Heart left ventricle (tissue), 16 donors: ENCODE results near the gene COBL. TPM values are rescaled to one million over a fixed set of nuclear protein-coding genes. Genes with fewer than 3 reads are reported as not detected.

Experiments
- ATAC-seq, 4 donors: fragments of 200-7000 bp; cut with Tn5 transposase; one replicate each; pipeline ENCODE4 v1.9.1; 2020 to 2022; ENCODE audit warnings: moderate library complexity in 4 of 4, mild to moderate bottlenecking in 3 of 4, moderate number of reproducible peaks in 1 of 4
- DNase-seq, 5 donors: peaks; one replicate each; pipeline ENCODE4 v3.0.0-alpha.2; 2020
- H3K27ac ChIP-seq, 12 donors: fragments of 200-600 bp; sonication (generic) in 4 of 12; one replicate each; pipeline versions ENCODE4 v1.5.0 to v1.8.0; 2016 to 2022; ENCODE audit warnings: mild to moderate bottlenecking in 2 of 12
- H3K27me3 ChIP-seq, 9 donors: fragments of 200-600 bp; sonication (generic) in 2 of 9; one replicate each; pipeline versions ENCODE4 v1.5.1 to v1.8.0; 2016 to 2022; ENCODE audit warnings: mild to moderate bottlenecking in 3 of 9
- H3K36me3 ChIP-seq, 9 donors: fragments of 200-600 bp; sonication (generic) in 2 of 9; one replicate each; pipeline versions ENCODE4 v1.5.0 to v1.8.0; 2018 to 2022; ENCODE audit warnings: mild to moderate bottlenecking in 2 of 9
- H3K4me1 ChIP-seq, 12 donors: fragments of 200-600 bp; sonication (generic) in 4 of 12; one replicate each; pipeline versions ENCODE4 v1.5.0 to v1.8.0; 2016 to 2022; ENCODE audit warnings: mild to moderate bottlenecking in 3 of 12
- H3K4me3 ChIP-seq, 12 donors: fragments of 200-600 bp; sonication (generic) in 4 of 12; one replicate each; pipeline versions ENCODE4 v1.5.0 to v1.8.0; 2017 to 2022; ENCODE audit warnings: mild to moderate bottlenecking in 9 of 12, moderate library complexity in 4 of 12
- H3K9me3 ChIP-seq, 12 donors: fragments of 200-600 bp; sonication (generic) in 4 of 12; one replicate each; pipeline versions ENCODE4 v1.5.0 to v1.8.0; 2016 to 2022; ENCODE audit warnings: mild to moderate bottlenecking in 1 of 12
- CTCF ChIP-seq, 12 donors: fragments of 200-600 bp; sonication (generic) in 4 of 12; IDR thresholded peaks; one replicate each; pipeline versions ENCODE4 v1.5.0 to v1.8.0; 2018 to 2022; ENCODE audit warnings: antibody characterized with exemption in 12 of 12, mild to moderate bottlenecking in 5 of 12
- POLR2A ChIP-seq, 2 donors: fragments of 450-650 bp; IDR thresholded peaks; one replicate each; pipeline ENCODE4 v1.6.1; 2017; ENCODE audit warnings: antibody characterized with exemption in 2 of 2, mild to moderate bottlenecking in 2 of 2, moderate library complexity in 2 of 2
- WGBS, 4 donors: extraction: QIAGEN DNeasy Blood & Tissue Kit in 2 of 4; methylation state at CpG; one replicate each; pipeline versions ENCODE4 v1.1.5 to v1.1.7; 2013 to 2018; 5-methylcytosine and 5-hydroxymethylcytosine counted together
- intact Hi-C, 10 donors: fragments of 100-400 bp; cut with DNase I; formaldehyde crosslinking; loops; one replicate each; pipeline versions ENCODE4 v1.11.1 to v1.14.2; 2022
- polyA plus RNA-seq, 2 donors: library from polyadenylated mRNA; stranded (reverse); fragments of 200-250 nt; gene quantifications; one replicate each; pipeline ENCODE4 v1.2.3, GENCODE V29; 2013
- total RNA-seq, 9 donors: library from RNA; depleted of rRNA in 2 of 9; stranded (reverse); fragments of >200 nt in 2 of 9; fragmentation: NEBNext Ultra II Directional in 3 of 9; extraction: Animal tissue kit (Norgen Biotek cat#: 25700) in 3 of 9; gene quantifications; one replicate each; pipeline versions ENCODE4 v1.1.0 to v1.2.4, GENCODE V29; 2016 to 2023
- donor health status: ischemic (EF 13 %, LVEDD 7.1; RV severe dilation, severe dysfunction).
- donor health status: healthy with polysubstance abuse.
- donor health status: DM: no; HTN: yes; CAD: no.
- donor health status: DM: no; HTN: no; CAD: no.
- donor health status: ischemic (EF 25% LVEDD 6.9; RV normal size, moderate dysfunction).
- donor health status: ischemic (EF 25% LVEDD 5.7; RV mildly dilated, moderate dysfunction).
- donor health status: healthy.
- donor health status: DM: yes; HTN: yes; CAD: no.
- donor health status: ischemic (EF 35%, LVEDD 5.7; RV mildly dilated, moderate dysfunction).
- donor health status: nonischemic (EF 11% LVEDD 7.7; RV severe dilation, severe dysfunction).
- donor health status: DM: yes; HTN: yes; CAD: no.
- donor health status: PGD.
- donor health status: ischemic (EF 29% LVEDD 5.4; RV normal size, mild dysfunction).
- donor health status: nonischemic (EF 23%, LVEDD 6.1; RV moderate dilation, normal function).

Gene COBL
- total and polyA plus RNA-seq, 11 donors = 25.9 to 123 (median 80.4) TPM

- H3K9me3 ChIP-seq = peaks cover 0 to 23% (median 12%) of the 10 kb centered on the region in 12 donors
- DNase-seq (no peak), ATAC-seq (no peak)
- H3K27me3 ChIP-seq = no peaks in the 10 kb centered on the region
- H3K4me3 ChIP-seq = no peak overlapping the region
- TF ChIP-seq POLR2A (IDR thresholded peaks at IDR 0.05) = no peak
- TF ChIP-seq CTCF (IDR thresholded peaks at IDR 0.05) = no peak
- peaks cover 0 to 10% (median 0%) of the 10 kb centered on the region in 12 donors for H3K4me1 ChIP-seq
- intact Hi-C loops = loop anchor here in 8 of 10 donors (10.0 kb wide), 6 partner anchors 352 to 532 kb away; partner anchors contain the start of gene GRB10 (in 5 of the 8)
- WGBS, 4 donors = 94 to 98% (median 96%) methylated on average over 7 of the region's 7 CpGs
- no peaks in the 10 kb centered on the region for H3K36me3 ChIP-seq
- no peak overlapping the region for H3K27ac ChIP-seq
Measured at GRCh38 chr7:51146816-51147586, 169.6 kb downstream of the COBL start.

DNA sequence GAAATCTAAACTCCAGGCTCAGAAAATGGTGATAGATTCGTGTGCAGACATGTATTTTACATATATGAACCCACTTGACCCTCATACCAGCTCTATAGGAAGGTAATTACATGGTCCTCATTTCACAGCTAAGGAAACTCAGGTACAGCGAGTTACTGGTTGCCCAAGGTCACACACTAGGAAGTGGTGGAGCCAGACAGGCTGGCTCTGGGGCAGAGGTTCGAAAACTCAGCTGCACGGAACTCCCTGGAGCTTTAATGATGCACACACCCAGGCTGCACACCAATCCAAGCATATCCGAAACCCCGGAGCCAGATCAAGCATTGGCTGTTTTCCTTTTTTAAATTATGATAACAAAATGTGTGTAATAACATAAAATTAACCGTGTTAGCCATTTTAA is 172.4 kb downstream of the COBL start:
- no peak for DNase-seq
- intact Hi-C loops = loop anchor here in 9 of 10 donors (5.0 to 10.0 kb wide), 13 partner anchors 77 to 677 kb away; partner anchors contain the start of gene GRB10 (in 7 of the 9)

GRCh38 chr7:51142741-51143385 is 173.7 kb downstream of the COBL start:
- 67 to 73% (median 70%) methylated on average over 6 of the region's 6 CpGs for WGBS, 4 donors
- Histone ChIP-seq H3K4me1 (peaks cover 2 to 44% (median 24%) of the 10 kb centered on the region in 12 donors), H3K4me3 (no peak overlapping the region), H3K27me3 (no peaks in the 10 kb centered on the region), H3K9me3 (peaks cover 0 to 20% (median 12%) of the 10 kb centered on the region in 12 donors), H3K36me3 (no peaks in the 10 kb centered on the region), H3K27ac (peak overlapping the region in 1 of 12 donors; percentile 10)
- TF ChIP-seq POLR2A (IDR thresholded peaks at IDR 0.05) = no peak
- DNase-seq (no peak), ATAC-seq (no peak)
- intact Hi-C loops = loop anchor here in 9 of 10 donors (5.0 to 10.0 kb wide), 13 partner anchors 76 to 676 kb away; partner anchors contain the start of gene GRB10 (in 7 of the 9)

More for the DNA sequence above, 172.4 kb downstream of the COBL start:
- no peaks in the 10 kb centered on the region for H3K36me3 ChIP-seq
- WGBS, 4 donors = 45 to 66% (median 58%) methylated on average over 7 of the region's 7 CpGs
- TF ChIP-seq POLR2A (IDR thresholded peaks at IDR 0.05) (no peak), CTCF (IDR thresholded peaks at IDR 0.05) (no peak)
- H3K9me3 ChIP-seq = peaks cover 0 to 23% (median 12%) of the 10 kb centered on the region in 12 donors
- H3K4me1 ChIP-seq = peaks cover 2 to 38% (median 23%) of the 10 kb centered on the region in 12 donors
- H3K27ac ChIP-seq = no peak overlapping the region
- no peaks in the 10 kb centered on the region for H3K27me3 ChIP-seq
- H3K4me3 ChIP-seq = no peak overlapping the region
- no peak for ATAC-seq

GRCh38 chr7:51141451-51142003 is 175.1 kb downstream of the COBL start:
- peaks cover 2 to 44% (median 24%) of the 10 kb centered on the region in 12 donors for H3K4me1 ChIP-seq
- peaks cover 0 to 7% (median under 1%) of the 10 kb centered on the region in 12 donors for H3K9me3 ChIP-seq
- DNase-seq (no peak), ATAC-seq (peak; percentile 55 to 81 (median 72))
- 2 to 10% (median 5%) methylated on average over 4 of the region's 4 CpGs for WGBS, 4 donors
- TF ChIP-seq CTCF (IDR thresholded peaks at IDR 0.05) (peak; percentile 43 to 81 (median 66)), POLR2A (IDR thresholded peaks at IDR 0.05) (no peak)
- H3K36me3 ChIP-seq = no peaks in the 10 kb centered on the region
- H3K27me3 ChIP-seq = no peaks in the 10 kb centered on the region
- H3K4me3 ChIP-seq = no peak overlapping the region
- intact Hi-C loops = loop anchor here in 9 of 10 donors (2.0 to 10.0 kb wide), 14 partner anchors 74 to 674 kb away; partner anchors contain the start of gene GRB10 (in 7 of the 9)
- peak overlapping the region in 9 of 12 donors; percentile 23 to 69 (median 56) for H3K27ac ChIP-seq
